A549 (cell line): Measurements from ENCODE around the gene STN1.

Experiments
- TF ChIP-seq, protein P1 (sequence below): fragments of 150-350 bp; IDR thresholded peaks from 2 replicates; pipeline ENCODE4 v1.6.1; 2014; ENCODE audit warnings: low read depth, mild to moderate bottlenecking, low read length
- TF ChIP-seq, protein P2 (sequence below): fragments of >200 bp; sonication (Bioruptor Twin); formaldehyde crosslinking; IDR thresholded peaks from 3 replicates; pipeline ENCODE4 v1.5.1; 2016

DNA sequence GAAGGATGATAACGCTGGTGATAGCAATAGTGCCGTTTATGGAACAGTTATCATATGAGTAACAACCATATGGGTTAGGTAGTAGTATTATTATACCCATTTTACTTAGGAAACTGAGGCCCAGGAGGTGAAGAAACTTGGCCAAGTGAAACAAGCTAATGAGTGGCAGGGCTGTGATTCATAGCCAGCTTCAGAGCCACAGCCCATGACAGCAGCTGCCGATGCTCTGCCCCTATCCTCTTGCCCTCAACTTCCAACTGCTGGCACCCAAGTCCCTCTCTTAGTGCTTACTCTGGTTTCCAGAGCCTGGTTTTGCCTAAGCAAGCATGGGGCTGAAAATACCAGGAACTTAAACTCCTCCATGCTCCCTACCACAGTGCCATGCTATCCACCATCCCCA, 74.9 kb downstream of the STN1 start:
- TF ChIP-seq, protein P1, sequence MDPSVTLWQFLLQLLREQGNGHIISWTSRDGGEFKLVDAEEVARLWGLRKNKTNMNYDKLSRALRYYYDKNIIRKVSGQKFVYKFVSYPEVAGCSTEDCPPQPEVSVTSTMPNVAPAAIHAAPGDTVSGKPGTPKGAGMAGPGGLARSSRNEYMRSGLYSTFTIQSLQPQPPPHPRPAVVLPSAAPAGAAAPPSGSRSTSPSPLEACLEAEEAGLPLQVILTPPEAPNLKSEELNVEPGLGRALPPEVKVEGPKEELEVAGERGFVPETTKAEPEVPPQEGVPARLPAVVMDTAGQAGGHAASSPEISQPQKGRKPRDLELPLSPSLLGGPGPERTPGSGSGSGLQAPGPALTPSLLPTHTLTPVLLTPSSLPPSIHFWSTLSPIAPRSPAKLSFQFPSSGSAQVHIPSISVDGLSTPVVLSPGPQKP, result no peak
- TF ChIP-seq, protein P2, sequence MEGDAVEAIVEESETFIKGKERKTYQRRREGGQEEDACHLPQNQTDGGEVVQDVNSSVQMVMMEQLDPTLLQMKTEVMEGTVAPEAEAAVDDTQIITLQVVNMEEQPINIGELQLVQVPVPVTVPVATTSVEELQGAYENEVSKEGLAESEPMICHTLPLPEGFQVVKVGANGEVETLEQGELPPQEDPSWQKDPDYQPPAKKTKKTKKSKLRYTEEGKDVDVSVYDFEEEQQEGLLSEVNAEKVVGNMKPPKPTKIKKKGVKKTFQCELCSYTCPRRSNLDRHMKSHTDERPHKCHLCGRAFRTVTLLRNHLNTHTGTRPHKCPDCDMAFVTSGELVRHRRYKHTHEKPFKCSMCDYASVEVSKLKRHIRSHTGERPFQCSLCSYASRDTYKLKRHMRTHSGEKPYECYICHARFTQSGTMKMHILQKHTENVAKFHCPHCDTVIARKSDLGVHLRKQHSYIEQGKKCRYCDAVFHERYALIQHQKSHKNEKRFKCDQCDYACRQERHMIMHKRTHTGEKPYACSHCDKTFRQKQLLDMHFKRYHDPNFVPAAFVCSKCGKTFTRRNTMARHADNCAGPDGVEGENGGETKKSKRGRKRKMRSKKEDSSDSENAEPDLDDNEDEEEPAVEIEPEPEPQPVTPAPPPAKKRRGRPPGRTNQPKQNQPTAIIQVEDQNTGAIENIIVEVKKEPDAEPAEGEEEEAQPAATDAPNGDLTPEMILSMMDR, result no peak
